ENCODE results near the gene ZMAT3. TPM values are rescaled to one million over a fixed set of nuclear protein-coding genes. Genes with fewer than 3 reads are reported as not detected.

Gene ZMAT3
- total and polyA plus RNA-seq, 2 of the 8 experiments (the other 6 are each of a cell fraction or from before 2014, with no cell fraction given), result 5.0 to 9.2 TPM

DNA sequence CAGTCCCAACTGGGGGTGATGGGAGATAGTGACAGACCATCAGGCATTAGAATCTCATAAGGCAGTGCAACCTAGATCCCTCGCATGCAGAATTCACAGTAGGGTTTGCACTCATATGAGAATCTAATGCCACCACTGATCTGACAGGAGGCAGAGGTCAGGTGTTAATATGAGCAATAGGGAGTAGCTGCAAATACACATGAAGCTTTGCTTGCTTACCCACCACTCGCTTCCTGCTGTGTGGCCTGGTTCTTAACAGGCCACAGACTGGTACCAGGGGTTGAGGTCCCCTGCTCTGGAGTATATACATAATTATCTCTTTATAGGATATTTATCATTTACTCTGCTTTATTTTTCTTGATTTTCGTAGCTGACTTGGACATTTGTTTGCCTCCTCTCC, 36.0 kb upstream of the ZMAT3 start (continued):
- TF ChIP-seq KDM4A (IDR thresholded peaks at IDR 0.05; ENCODE audit: low read depth, low read length, severe bottlenecking), result no peak
